HEK293 (cell line): ENCODE results near the gene HOXA3.

Source experiments
- CTCF ChIA-PET: fragments of 350-600 bp; formaldehyde crosslinking; extraction: SDS; loops from one replicate; lab custom pipeline; 2021; ENCODE audit warnings: antibody characterized with exemption; lab: Yijun Ruan, JAX
- POLR2A ChIA-PET: fragments of 300-600 bp; formaldehyde crosslinking; extraction: SDS; loops from one replicate; lab custom pipeline; 2020; ENCODE audit warnings: antibody characterized with exemption, inconsistent platforms; lab: Yijun Ruan, JAX
- H3K27ac ChIP-seq: fragments of 200-500 bp; sonication (Bioruptor generic); 2 replicates; pipeline ENCODE4 v1.5.1; 2014; ENCODE audit warnings: low read depth, low read length, control low read depth, inconsistent platforms; ENCODE audit errors: extremely low read depth
- H3K36me3 ChIP-seq, 2 experiments: fragments of 200-500 bp in 1 of 2; sonication (Bioruptor generic) in 1 of 2; 1 replicate in 1 of 2; 2 replicates in 1 of 2; pipeline ENCODE4 v1.5.1; 2014 to 2017; ENCODE audit warnings: inconsistent platforms in 2 of 2, low read length in 2 of 2; ENCODE audit not compliant: control insufficient read depth in 2 of 2, insufficient read depth in 1 of 2
- H3K4me1 ChIP-seq: fragments of 200-500 bp; sonication (Bioruptor generic); 2 replicates; pipeline ENCODE4 v1.5.1; 2014; ENCODE audit warnings: mild to moderate bottlenecking, low read length, inconsistent platforms; ENCODE audit not compliant: control insufficient read depth, insufficient read depth
- H3K4me3 ChIP-seq: 2 replicates; pipeline ENCODE4 v1.5.1; 2011; ENCODE audit warnings: low read depth, mild to moderate bottlenecking, control low read depth, low read length, moderate library complexity
- H3K9me3 ChIP-seq: fragments of 200-500 bp; sonication (Bioruptor generic); 2 replicates; pipeline ENCODE4 v1.5.1; 2014; ENCODE audit warnings: low read depth, low read length, inconsistent platforms; ENCODE audit not compliant: control insufficient read depth, insufficient read depth
- CTCF ChIP-seq: fragments of 450-650 bp; formaldehyde crosslinking; IDR thresholded peaks from 2 replicates; pipeline ENCODE4 v1.5.1; 2016; ENCODE audit warnings: missing biosample characterization, missing genetic modification characterization
- GLI2 ChIP-seq: fragments of 450-650 bp; formaldehyde crosslinking; IDR thresholded peaks from 2 replicates; pipeline ENCODE4; 2017; ENCODE audit warnings: missing biosample characterization, missing genetic modification characterization, low read depth, borderline replicate concordance
- GLIS1 ChIP-seq: fragments of 450-650 bp; formaldehyde crosslinking; IDR thresholded peaks from 2 replicates; pipeline ENCODE4 v1.5.1; 2016; ENCODE audit warnings: missing biosample characterization, missing genetic modification characterization
- PBX3 ChIP-seq: sonication (generic); formaldehyde crosslinking; IDR thresholded peaks from 2 replicates; pipeline ENCODE4 v1.8.1; 2022; ENCODE audit warnings: mild to moderate bottlenecking, moderate library complexity, missing genetic modification reagents
- PRDM10 ChIP-seq: fragments of 450-650 bp; formaldehyde crosslinking; IDR thresholded peaks from 2 replicates; pipeline ENCODE4 v1.5.1; 2016; ENCODE audit warnings: missing biosample characterization, missing genetic modification characterization
- SCRT2 ChIP-seq: fragments of 450-650 bp; formaldehyde crosslinking; IDR thresholded peaks from 2 replicates; pipeline ENCODE4 v1.5.1; 2016; ENCODE audit warnings: missing biosample characterization, missing genetic modification characterization
- ZBTB26 ChIP-seq: fragments of 450-650 bp; formaldehyde crosslinking; optimal IDR thresholded peaks from 2 replicates; pipeline ENCODE3; 2016; ENCODE audit warnings: missing biosample characterization, mild to moderate bottlenecking, missing genetic modification characterization
- ZBTB7A ChIP-seq: fragments of 450-650 bp; formaldehyde crosslinking; IDR thresholded peaks from 2 replicates; pipeline ENCODE4 v1.5.1; 2016; ENCODE audit warnings: low read depth, missing biosample characterization, missing genetic modification characterization
- ZBTB8A ChIP-seq: fragments of 450-650 bp; formaldehyde crosslinking; IDR thresholded peaks from 2 replicates; pipeline ENCODE4 v1.5.1; 2016; ENCODE audit warnings: missing biosample characterization, missing genetic modification characterization
- ZIC2 ChIP-seq: fragments of 450-650 bp; formaldehyde crosslinking; IDR thresholded peaks from 2 replicates; pipeline ENCODE4 v1.5.1; 2016; ENCODE audit warnings: missing biosample characterization, missing genetic modification characterization
- ZNF174 ChIP-seq: fragments of 450-650 bp; formaldehyde crosslinking; IDR thresholded peaks from 2 replicates; pipeline ENCODE4 v1.5.0; 2017; ENCODE audit warnings: missing biosample characterization, mild to moderate bottlenecking, missing genetic modification characterization
- ZNF184 ChIP-seq: fragments of 450-650 bp; IDR thresholded peaks from 2 replicates; pipeline ENCODE4 v1.5.1; 2018; ENCODE audit warnings: missing biosample characterization, mild to moderate bottlenecking, missing genetic modification characterization
- ZNF239 ChIP-seq: fragments of 450-650 bp; formaldehyde crosslinking; IDR thresholded peaks from 2 replicates; pipeline ENCODE4 v1.5.1; 2016; ENCODE audit warnings: missing biosample characterization, missing genetic modification characterization
- ZNF248 ChIP-seq: fragments of 450-650 bp; formaldehyde crosslinking; IDR thresholded peaks from 2 replicates; pipeline ENCODE4 v1.5.1; 2017; ENCODE audit warnings: missing biosample characterization, missing genetic modification characterization
- ZNF280C ChIP-seq: fragments of 450-650 bp; formaldehyde crosslinking; IDR thresholded peaks from 2 replicates; pipeline ENCODE4 v1.5.1; 2016; ENCODE audit warnings: missing biosample characterization, missing genetic modification characterization
- ZNF521 ChIP-seq: fragments of 450-650 bp; formaldehyde crosslinking; IDR thresholded peaks from 2 replicates; pipeline ENCODE4 v1.5.1; 2017; ENCODE audit warnings: missing biosample characterization, mild to moderate bottlenecking, missing genetic modification characterization
- ZNF560 ChIP-seq: fragments of 450-650 bp; formaldehyde crosslinking; IDR thresholded peaks from 2 replicates; pipeline ENCODE4 v1.5.1; 2017; ENCODE audit warnings: missing biosample characterization, missing genetic modification characterization, borderline replicate concordance
- ZNF585B ChIP-seq: fragments of 450-650 bp; formaldehyde crosslinking; IDR thresholded peaks from 2 replicates; pipeline ENCODE4 v1.5.1; 2016; ENCODE audit warnings: missing biosample characterization, missing genetic modification characterization
- ZNF624 ChIP-seq: fragments of 450-650 bp; formaldehyde crosslinking; IDR thresholded peaks from 2 replicates; pipeline ENCODE4 v1.5.1; 2017; ENCODE audit warnings: missing biosample characterization, missing genetic modification characterization
- ZNF664 ChIP-seq: fragments of 450-650 bp; formaldehyde crosslinking; IDR thresholded peaks from 2 replicates; pipeline ENCODE4 v1.5.1; 2016; ENCODE audit warnings: missing biosample characterization, missing genetic modification characterization
- ZNF670 ChIP-seq: fragments of 450-650 bp; formaldehyde crosslinking; IDR thresholded peaks from 2 replicates; pipeline ENCODE4 v1.5.1; 2016; ENCODE audit warnings: missing biosample characterization, missing genetic modification characterization, low read depth
- ZNF677 ChIP-seq: fragments of 450-650 bp; IDR thresholded peaks from 2 replicates; pipeline ENCODE4 v1.5.0; 2018; ENCODE audit warnings: missing biosample characterization, mild to moderate bottlenecking, missing genetic modification characterization, moderate library complexity
- ZNF747 ChIP-seq: fragments of 450-650 bp; formaldehyde crosslinking; IDR thresholded peaks from 2 replicates; pipeline ENCODE4 v1.5.1; 2016; ENCODE audit warnings: missing biosample characterization, missing genetic modification characterization
- ZSCAN30 ChIP-seq: fragments of 450-650 bp; IDR thresholded peaks from 2 replicates; pipeline ENCODE4 v1.5.1; 2018; ENCODE audit warnings: missing biosample characterization, mild to moderate bottlenecking, missing genetic modification characterization, moderate library complexity

Gene HOXA3

GRCh38 chr7:27173511-27173955 lies 21.1 kb upstream of the HOXA3 start:
- TF ChIP-seq ZNF174 (tag by site-specific recombination) (no peak), ZBTB26 (tag by site-specific recombination) (peak; percentile 46)
- Histone ChIP-seq H3K4me1 (peaks cover 10% of the 10 kb centered on the region), H3K9me3 (no peaks in the 10 kb centered on the region), H3K27ac (peak overlapping the region; percentile 100), H3K4me3 (peak overlapping the region; percentile 76), H3K36me3 (peaks cover 8 to 14% of the 10 kb centered on the region in 2 experiments)
- CTCF ChIA-PET: interaction anchor here (0.7 kb wide), 1 partner anchor 59 kb away, joined by 3 read pairs; no protein-coding TSS in a partner anchor
- POLR2A ChIA-PET: interaction anchor here (1.1 to 11.2 kb wide), 11 partner anchors 9 to 1311 kb away, joined by 3 to 237 read pairs (median 6); partner anchors contain the start of genes HOXA11, HOXA13, HOXA6 and HOXA7

GRCh38 chr7:27172823-27173510 lies 20.6 kb upstream of the HOXA3 start:
- peaks cover 10% of the 10 kb centered on the region for H3K4me1 ChIP-seq
- ChIA-PET CTCF (interaction anchor here (0.5 to 0.7 kb wide), 2 partner anchors 58 to 359 kb away, joined by 3 read pairs; no protein-coding TSS in a partner anchor), POLR2A (interaction anchor here (0.7 to 11.2 kb wide), 14 partner anchors 8 to 1317 kb away, joined by 3 to 237 read pairs (median 4); partner anchors contain the start of genes CBX3, HOXA11, HOXA13 and HOXA6)
- no peaks in the 10 kb centered on the region for H3K9me3 ChIP-seq
- peak overlapping the region; percentile 76 for H3K4me3 ChIP-seq
- peak overlapping the region; percentile 100 for H3K27ac ChIP-seq
- H3K36me3 ChIP-seq: peaks cover 8 to 18% of the 10 kb centered on the region in 2 experiments
- TF ChIP-seq ZNF664 (tag by site-specific recombination) (no peak), ZNF624 (no peak), ZBTB8A (tag by site-specific recombination) (peak; percentile 72), GLI2 (tag by site-specific recombination) (no peak), PRDM10 (tag by site-specific recombination) (peak; percentile 68), ZNF184 (no peak), ZBTB7A (tag by site-specific recombination) (no peak), ZNF560 (tag by site-specific recombination) (no peak), ZNF670 (tag by site-specific recombination) (no peak), ZNF521 (no peak), PBX3 (peak; percentile 47; the same call in 1 of the 2 replicates), ZNF585B (tag by site-specific recombination) (no peak), ZNF248 (no peak), ZSCAN30 (tag by site-specific recombination) (peak; percentile 83), ZNF747 (no peak), GLIS1 (tag by site-specific recombination) (peak; percentile 75), CTCF (tag by site-specific recombination) (no peak), ZNF280C (tag by site-specific recombination) (no peak), ZNF239 (tag by site-specific recombination) (no peak), SCRT2 (no peak), ZIC2 (tag by site-specific recombination) (peak; percentile 84), ZNF677 (tag by site-specific recombination) (no peak)
